HEK293 (cell line): Measurements from ENCODE around the gene KLK15.
"Not testable (repeated sequence)": the region's sequence is repeated elsewhere in the genome, so short reads cannot be mapped to it uniquely, and the experiment has no call there.

ENCODE experiments used
- CTCF ChIP-seq: fragments of 450-650 bp; formaldehyde crosslinking; IDR thresholded peaks from 2 replicates; pipeline ENCODE4 v1.5.1; 2016; ENCODE audit warnings: missing biosample characterization, missing genetic modification characterization
- SP2 ChIP-seq: fragments of 450-650 bp; formaldehyde crosslinking; IDR thresholded peaks from 2 replicates; pipeline ENCODE4 v1.5.1; 2016; ENCODE audit warnings: missing biosample characterization, missing genetic modification characterization
- ZNF146 ChIP-seq: fragments of 450-650 bp; formaldehyde crosslinking; IDR thresholded peaks from 2 replicates; pipeline ENCODE4 v1.5.1; 2016; ENCODE audit warnings: missing biosample characterization, missing genetic modification characterization
- ZNF184 ChIP-seq: fragments of 450-650 bp; IDR thresholded peaks from 2 replicates; pipeline ENCODE4 v1.5.1; 2018; ENCODE audit warnings: missing biosample characterization, mild to moderate bottlenecking, missing genetic modification characterization
- ZNF777 ChIP-seq: fragments of 450-650 bp; formaldehyde crosslinking; IDR thresholded peaks from 2 replicates; pipeline ENCODE4 v1.5.1; 2017; ENCODE audit warnings: missing biosample characterization, missing genetic modification characterization, borderline replicate concordance
- TF ChIP-seq, protein P1 (sequence below): fragments of 450-650 bp; formaldehyde crosslinking; IDR thresholded peaks from 2 replicates; pipeline ENCODE4 v1.5.1; 2016; ENCODE audit warnings: missing biosample characterization, missing genetic modification characterization

DNA sequence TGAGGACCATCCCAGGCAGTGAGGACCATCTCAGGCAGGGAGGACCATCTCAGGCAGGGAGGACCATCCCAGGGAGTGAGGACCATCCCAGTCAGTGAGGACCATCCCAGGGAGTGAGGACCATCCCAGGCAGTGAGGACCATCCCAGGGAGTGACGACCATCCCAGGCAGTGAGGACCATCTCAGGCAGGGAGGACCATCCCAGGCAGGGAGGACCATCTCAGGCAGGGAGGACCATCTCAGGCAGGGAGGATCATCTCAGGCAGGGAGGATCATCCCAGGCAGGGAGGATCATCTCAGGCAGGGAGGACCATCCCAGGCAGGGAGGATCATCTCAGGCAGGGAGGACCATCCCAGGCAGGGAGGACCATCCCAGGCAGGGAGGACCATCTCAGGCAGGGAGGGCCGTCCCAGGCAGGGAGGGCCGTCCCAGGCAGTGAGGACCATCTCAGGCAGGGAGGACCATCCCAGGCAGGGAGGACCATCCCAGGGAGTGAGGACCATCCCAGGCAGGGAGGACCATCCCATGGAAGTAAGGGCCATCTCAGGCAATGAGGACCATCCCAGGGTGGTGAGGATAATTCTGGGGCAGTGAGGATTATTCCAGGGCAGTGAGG, 21.6 kb downstream of the KLK15 start:
- not testable (repeated sequence) for TF ChIP-seq CTCF; ZNF146; SP2; ZNF777 (tag by site-specific recombination); ZNF184 (tag by site-specific recombination)
- TF ChIP-seq, protein P1, sequence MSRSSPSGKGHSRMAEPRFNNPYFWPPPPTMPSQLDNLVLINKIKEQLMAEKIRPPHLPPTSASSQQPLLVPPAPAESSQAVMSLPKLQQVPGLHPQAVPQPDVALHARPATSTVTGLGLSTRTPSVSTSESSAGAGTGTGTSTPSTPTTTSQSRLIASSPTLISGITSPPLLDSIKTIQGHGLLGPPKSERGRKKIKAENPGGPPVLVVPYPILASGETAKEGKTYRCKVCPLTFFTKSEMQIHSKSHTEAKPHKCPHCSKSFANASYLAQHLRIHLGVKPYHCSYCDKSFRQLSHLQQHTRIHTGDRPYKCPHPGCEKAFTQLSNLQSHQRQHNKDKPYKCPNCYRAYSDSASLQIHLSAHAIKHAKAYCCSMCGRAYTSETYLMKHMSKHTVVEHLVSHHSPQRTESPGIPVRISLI (tag by site-specific recombination), result not testable (repeated sequence)
